SK-N-SH (cell line): ENCODE data around the gene ERICH3.

ENCODE experiments used
- NFIC ChIP-seq: IDR thresholded peaks from 2 replicates; pipeline ENCODE4 v1.4.0; 2012; ENCODE audit warnings: borderline replicate concordance
- NRF1 ChIP-seq: IDR thresholded peaks from 2 replicates; pipeline ENCODE4 v1.6.1; 2012; ENCODE audit warnings: low read depth, mild to moderate bottlenecking, low read length
- TAF1 ChIP-seq: IDR thresholded peaks from 2 replicates; pipeline ENCODE4 v1.6.1; 2012; ENCODE audit warnings: low read depth, mild to moderate bottlenecking, low read length, moderate library complexity, borderline replicate concordance
- TF ChIP-seq, protein P1 (sequence below): fragments of 200-600 bp; sonication (generic); IDR thresholded peaks from 2 replicates; pipeline ENCODE4 v1.6.1; 2017; ENCODE audit warnings: antibody characterized with exemption, mild to moderate bottlenecking, moderate library complexity
- TF ChIP-seq, protein P2 (sequence below): IDR thresholded peaks from 2 replicates; pipeline ENCODE4 v1.4.0; 2012; ENCODE audit warnings: low read depth, borderline replicate concordance
- TF ChIP-seq, protein P3 (sequence below): IDR thresholded peaks from 2 replicates; pipeline ENCODE4 v1.4.0; 2012; ENCODE audit warnings: low read depth
- TF ChIP-seq, protein P4 (sequence below): fragments of 150-350 bp; IDR thresholded peaks from 2 replicates; pipeline ENCODE4 v1.6.1; 2017; ENCODE audit warnings: antibody characterized with exemption, low read length, low read depth, borderline replicate concordance
- TF ChIP-seq, protein P5 (sequence below): IDR thresholded peaks from 2 replicates; pipeline ENCODE4 v1.6.1; 2012; ENCODE audit warnings: mild to moderate bottlenecking, low read depth, low read length, moderate library complexity

DNA sequence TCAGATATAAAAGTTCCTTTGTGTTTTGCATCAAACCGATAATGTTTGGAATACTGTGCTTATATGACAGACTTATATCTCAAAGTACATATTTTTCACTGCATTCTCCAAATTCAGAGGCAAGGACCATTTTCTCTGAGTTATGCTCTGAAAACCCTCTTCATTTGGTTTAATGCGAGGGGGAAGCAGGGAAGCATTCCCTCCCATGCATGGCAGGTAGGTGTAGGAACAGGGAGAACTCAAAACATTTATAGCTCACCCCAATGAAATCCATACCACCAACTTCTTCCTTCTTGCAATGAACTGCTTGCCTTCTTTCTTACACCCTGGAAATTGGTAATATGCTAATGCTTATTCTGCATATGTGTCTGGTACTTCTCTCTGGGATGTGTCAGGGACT is 10.7 kb upstream of the ERICH3 start:
- TF ChIP-seq, protein P1, sequence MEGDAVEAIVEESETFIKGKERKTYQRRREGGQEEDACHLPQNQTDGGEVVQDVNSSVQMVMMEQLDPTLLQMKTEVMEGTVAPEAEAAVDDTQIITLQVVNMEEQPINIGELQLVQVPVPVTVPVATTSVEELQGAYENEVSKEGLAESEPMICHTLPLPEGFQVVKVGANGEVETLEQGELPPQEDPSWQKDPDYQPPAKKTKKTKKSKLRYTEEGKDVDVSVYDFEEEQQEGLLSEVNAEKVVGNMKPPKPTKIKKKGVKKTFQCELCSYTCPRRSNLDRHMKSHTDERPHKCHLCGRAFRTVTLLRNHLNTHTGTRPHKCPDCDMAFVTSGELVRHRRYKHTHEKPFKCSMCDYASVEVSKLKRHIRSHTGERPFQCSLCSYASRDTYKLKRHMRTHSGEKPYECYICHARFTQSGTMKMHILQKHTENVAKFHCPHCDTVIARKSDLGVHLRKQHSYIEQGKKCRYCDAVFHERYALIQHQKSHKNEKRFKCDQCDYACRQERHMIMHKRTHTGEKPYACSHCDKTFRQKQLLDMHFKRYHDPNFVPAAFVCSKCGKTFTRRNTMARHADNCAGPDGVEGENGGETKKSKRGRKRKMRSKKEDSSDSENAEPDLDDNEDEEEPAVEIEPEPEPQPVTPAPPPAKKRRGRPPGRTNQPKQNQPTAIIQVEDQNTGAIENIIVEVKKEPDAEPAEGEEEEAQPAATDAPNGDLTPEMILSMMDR, result no peak
- TF ChIP-seq, protein P2, sequence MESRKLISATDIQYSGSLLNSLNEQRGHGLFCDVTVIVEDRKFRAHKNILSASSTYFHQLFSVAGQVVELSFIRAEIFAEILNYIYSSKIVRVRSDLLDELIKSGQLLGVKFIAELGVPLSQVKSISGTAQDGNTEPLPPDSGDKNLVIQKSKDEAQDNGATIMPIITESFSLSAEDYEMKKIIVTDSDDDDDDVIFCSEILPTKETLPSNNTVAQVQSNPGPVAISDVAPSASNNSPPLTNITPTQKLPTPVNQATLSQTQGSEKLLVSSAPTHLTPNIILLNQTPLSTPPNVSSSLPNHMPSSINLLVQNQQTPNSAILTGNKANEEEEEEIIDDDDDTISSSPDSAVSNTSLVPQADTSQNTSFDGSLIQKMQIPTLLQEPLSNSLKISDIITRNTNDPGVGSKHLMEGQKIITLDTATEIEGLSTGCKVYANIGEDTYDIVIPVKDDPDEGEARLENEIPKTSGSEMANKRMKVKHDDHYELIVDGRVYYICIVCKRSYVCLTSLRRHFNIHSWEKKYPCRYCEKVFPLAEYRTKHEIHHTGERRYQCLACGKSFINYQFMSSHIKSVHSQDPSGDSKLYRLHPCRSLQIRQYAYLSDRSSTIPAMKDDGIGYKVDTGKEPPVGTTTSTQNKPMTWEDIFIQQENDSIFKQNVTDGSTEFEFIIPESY, result no peak
- TF ChIP-seq NRF1 (no peak), NFIC (no peak), TAF1 (no peak)
- TF ChIP-seq, protein P3, sequence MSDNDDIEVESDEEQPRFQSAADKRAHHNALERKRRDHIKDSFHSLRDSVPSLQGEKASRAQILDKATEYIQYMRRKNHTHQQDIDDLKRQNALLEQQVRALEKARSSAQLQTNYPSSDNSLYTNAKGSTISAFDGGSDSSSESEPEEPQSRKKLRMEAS, result no peak
- TF ChIP-seq, protein P4, sequence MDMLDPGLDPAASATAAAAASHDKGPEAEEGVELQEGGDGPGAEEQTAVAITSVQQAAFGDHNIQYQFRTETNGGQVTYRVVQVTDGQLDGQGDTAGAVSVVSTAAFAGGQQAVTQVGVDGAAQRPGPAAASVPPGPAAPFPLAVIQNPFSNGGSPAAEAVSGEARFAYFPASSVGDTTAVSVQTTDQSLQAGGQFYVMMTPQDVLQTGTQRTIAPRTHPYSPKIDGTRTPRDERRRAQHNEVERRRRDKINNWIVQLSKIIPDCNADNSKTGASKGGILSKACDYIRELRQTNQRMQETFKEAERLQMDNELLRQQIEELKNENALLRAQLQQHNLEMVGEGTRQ, result no peak
- TF ChIP-seq, protein P5, sequence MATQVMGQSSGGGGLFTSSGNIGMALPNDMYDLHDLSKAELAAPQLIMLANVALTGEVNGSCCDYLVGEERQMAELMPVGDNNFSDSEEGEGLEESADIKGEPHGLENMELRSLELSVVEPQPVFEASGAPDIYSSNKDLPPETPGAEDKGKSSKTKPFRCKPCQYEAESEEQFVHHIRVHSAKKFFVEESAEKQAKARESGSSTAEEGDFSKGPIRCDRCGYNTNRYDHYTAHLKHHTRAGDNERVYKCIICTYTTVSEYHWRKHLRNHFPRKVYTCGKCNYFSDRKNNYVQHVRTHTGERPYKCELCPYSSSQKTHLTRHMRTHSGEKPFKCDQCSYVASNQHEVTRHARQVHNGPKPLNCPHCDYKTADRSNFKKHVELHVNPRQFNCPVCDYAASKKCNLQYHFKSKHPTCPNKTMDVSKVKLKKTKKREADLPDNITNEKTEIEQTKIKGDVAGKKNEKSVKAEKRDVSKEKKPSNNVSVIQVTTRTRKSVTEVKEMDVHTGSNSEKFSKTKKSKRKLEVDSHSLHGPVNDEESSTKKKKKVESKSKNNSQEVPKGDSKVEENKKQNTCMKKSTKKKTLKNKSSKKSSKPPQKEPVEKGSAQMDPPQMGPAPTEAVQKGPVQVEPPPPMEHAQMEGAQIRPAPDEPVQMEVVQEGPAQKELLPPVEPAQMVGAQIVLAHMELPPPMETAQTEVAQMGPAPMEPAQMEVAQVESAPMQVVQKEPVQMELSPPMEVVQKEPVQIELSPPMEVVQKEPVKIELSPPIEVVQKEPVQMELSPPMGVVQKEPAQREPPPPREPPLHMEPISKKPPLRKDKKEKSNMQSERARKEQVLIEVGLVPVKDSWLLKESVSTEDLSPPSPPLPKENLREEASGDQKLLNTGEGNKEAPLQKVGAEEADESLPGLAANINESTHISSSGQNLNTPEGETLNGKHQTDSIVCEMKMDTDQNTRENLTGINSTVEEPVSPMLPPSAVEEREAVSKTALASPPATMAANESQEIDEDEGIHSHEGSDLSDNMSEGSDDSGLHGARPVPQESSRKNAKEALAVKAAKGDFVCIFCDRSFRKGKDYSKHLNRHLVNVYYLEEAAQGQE, result no peak
